Peyer's patch (tissue), 4 donors: ENCODE data around the gene DNPH1.

ENCODE experiments used
- POLR2A ChIP-seq, 2 donors: fragments of 450-650 bp; IDR thresholded peaks; one replicate each; pipeline ENCODE4 v1.5.1; 2017; ENCODE audit warnings: antibody characterized with exemption in 2 of 2, mild to moderate bottlenecking in 2 of 2, moderate library complexity in 2 of 2
- TF ChIP-seq, protein P1 (sequence below), 6 experiments: fragments of 450-650 bp in 4 of 6; fragments of 200-600 bp in 2 of 6; sonication (generic) in 1 of 6; IDR thresholded peaks; one replicate each; pipeline ENCODE4 v1.5.1; 2017 to 2019; ENCODE audit warnings: antibody characterized with exemption in 6 of 6, mild to moderate bottlenecking in 3 of 6, moderate library complexity in 1 of 6

DNA sequence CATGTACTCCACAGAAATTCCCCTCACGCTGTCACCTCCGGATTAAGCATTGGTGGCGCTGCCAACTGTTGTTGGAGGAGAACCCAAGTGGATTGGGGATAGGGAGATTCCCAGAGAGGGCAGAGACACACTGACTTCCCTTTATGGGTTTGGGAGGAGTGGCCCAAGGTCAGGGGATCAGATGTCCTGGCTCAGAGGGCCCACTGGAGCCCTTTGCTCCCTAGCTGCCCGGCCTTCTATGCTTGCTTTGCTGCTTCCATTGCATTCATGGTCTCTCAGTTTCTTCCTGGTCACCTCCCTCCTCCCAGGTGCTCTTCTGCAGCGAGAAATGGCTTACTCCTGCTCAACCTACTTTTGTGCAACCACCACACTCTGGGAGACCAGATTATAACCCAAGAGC is 32.9 kb downstream of the DNPH1 start:
- TF ChIP-seq, protein P1, sequence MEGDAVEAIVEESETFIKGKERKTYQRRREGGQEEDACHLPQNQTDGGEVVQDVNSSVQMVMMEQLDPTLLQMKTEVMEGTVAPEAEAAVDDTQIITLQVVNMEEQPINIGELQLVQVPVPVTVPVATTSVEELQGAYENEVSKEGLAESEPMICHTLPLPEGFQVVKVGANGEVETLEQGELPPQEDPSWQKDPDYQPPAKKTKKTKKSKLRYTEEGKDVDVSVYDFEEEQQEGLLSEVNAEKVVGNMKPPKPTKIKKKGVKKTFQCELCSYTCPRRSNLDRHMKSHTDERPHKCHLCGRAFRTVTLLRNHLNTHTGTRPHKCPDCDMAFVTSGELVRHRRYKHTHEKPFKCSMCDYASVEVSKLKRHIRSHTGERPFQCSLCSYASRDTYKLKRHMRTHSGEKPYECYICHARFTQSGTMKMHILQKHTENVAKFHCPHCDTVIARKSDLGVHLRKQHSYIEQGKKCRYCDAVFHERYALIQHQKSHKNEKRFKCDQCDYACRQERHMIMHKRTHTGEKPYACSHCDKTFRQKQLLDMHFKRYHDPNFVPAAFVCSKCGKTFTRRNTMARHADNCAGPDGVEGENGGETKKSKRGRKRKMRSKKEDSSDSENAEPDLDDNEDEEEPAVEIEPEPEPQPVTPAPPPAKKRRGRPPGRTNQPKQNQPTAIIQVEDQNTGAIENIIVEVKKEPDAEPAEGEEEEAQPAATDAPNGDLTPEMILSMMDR (IDR thresholded peaks at IDR 0.05): no peak
- TF ChIP-seq POLR2A (IDR thresholded peaks at IDR 0.05): no peak
